PC-9 (cell line): ENCODE results near the gene SETD5. TPM values are rescaled to one million over a fixed set of nuclear protein-coding genes. Genes with fewer than 3 reads are reported as not detected.

Experiments used
- BruUV-seq: library from RNA; stranded (reverse); fragments of 400-500 nt; replicated peaks from 2 replicates; lab custom pipeline; 2021; lab: Mats Ljungman, UMichigan
- CTCF ChIA-PET: fragments of 300-600 bp; sonication (Branson Sonifier 250); formaldehyde crosslinking; loops from one replicate; lab custom pipeline; 2022; ENCODE audit warnings: antibody characterized with exemption; lab: Charles Lee
- POLR2A ChIA-PET: fragments of 300-600 bp; sonication (Branson Sonifier 250); formaldehyde crosslinking; loops from one replicate; lab custom pipeline; 2022; ENCODE audit warnings: antibody characterized with exemption; ENCODE audit not compliant: unreplicated experiment; lab: Charles Lee
- DNase-seq, 2 experiments: peaks; one replicate each; pipeline versions ENCODE4 v3.0.0 to v3.0.0-alpha.2; 2015 to 2022; ENCODE audit warnings: mixed read lengths in 1 of 2
- H2AFZ ChIP-seq: fragments of 200-600 bp; sonication (generic); 2 replicates; pipeline ENCODE4 v1.8.1; 2017; ENCODE audit warnings: antibody characterized with exemption
- H3F3A ChIP-seq: fragments of 200-600 bp; sonication (generic); 2 replicates; pipeline ENCODE4 v1.8.1; 2017; ENCODE audit warnings: antibody characterized with exemption, mild to moderate bottlenecking, low read depth; ENCODE audit not compliant: insufficient read depth
- H3K27ac ChIP-seq: fragments of 200-600 bp; sonication (generic); 2 replicates; pipeline ENCODE4 v1.6.1; 2016; ENCODE audit warnings: mixed run types
- H3K27me3 ChIP-seq: fragments of 200-600 bp; sonication (generic); 2 replicates; pipeline ENCODE4 v1.6.1; 2016; ENCODE audit warnings: low read depth, mixed run types; ENCODE audit not compliant: insufficient read depth
- H3K36me3 ChIP-seq: fragments of 200-600 bp; sonication (generic); 2 replicates; pipeline ENCODE4 v1.6.1; 2016; ENCODE audit warnings: low read depth, mixed run types
- H3K4me1 ChIP-seq: fragments of 200-600 bp; sonication (generic); replicated peaks from 2 replicates; pipeline ENCODE4 v1.6.1; 2016; ENCODE audit warnings: mixed run types; ENCODE audit not compliant: insufficient read depth
- H3K4me2 ChIP-seq: fragments of 200-600 bp; sonication (generic); 2 replicates; pipeline ENCODE4 v1.6.1; 2017; ENCODE audit warnings: mixed run types
- H3K4me3 ChIP-seq: fragments of 200-600 bp; sonication (generic); 2 replicates; pipeline ENCODE4 v1.6.1; 2016; ENCODE audit warnings: mixed run types
- H3K79me2 ChIP-seq: fragments of 200-600 bp; sonication (generic); 2 replicates; pipeline ENCODE4 v1.6.1; 2017; ENCODE audit warnings: low read depth, mixed run types
- H3K9me2 ChIP-seq: fragments of 200-600 bp; sonication (generic); 2 replicates; pipeline ENCODE4 v1.8.1; 2017; ENCODE audit warnings: mild to moderate bottlenecking; ENCODE audit not compliant: insufficient read depth
- H3K9me3 ChIP-seq: fragments of 200-600 bp; sonication (generic); 2 replicates; pipeline ENCODE4 v1.8.1; 2016; ENCODE audit warnings: low read depth; ENCODE audit not compliant: insufficient read depth
- H4K20me1 ChIP-seq: fragments of 200-600 bp; sonication (generic); 2 replicates; pipeline ENCODE4 v1.8.1; 2017; ENCODE audit not compliant: insufficient read depth
- EZH2 ChIP-seq: fragments of 200-600 bp; sonication (generic); IDR thresholded peaks from 2 replicates; pipeline ENCODE4 v1.8.0; 2017; ENCODE audit warnings: antibody characterized with exemption, low read depth
- intact Hi-C: fragments of 100-400 bp; cut with micrococcal nuclease; formaldehyde crosslinking; loops from one replicate; pipeline ENCODE4 v1.10.0; 2022; ENCODE audit not compliant: unreplicated experiment
- total RNA-seq: library from RNA; stranded (reverse); gene quantifications from 2 replicates; pipeline ENCODE4 v1.2.3, GENCODE V29; 2021
- TF ChIP-seq, protein P1 (sequence below): fragments of 200-600 bp; sonication (generic); conservative IDR thresholded peaks from 2 replicates; pipeline ENCODE4 v1.6.1; 2017; ENCODE audit warnings: mixed run types, antibody characterized with exemption, mild to moderate bottlenecking, moderate library complexity

SETD5 gene
- total RNA-seq, 1 experiment from 2014 or later = 140 TPM

DNA sequence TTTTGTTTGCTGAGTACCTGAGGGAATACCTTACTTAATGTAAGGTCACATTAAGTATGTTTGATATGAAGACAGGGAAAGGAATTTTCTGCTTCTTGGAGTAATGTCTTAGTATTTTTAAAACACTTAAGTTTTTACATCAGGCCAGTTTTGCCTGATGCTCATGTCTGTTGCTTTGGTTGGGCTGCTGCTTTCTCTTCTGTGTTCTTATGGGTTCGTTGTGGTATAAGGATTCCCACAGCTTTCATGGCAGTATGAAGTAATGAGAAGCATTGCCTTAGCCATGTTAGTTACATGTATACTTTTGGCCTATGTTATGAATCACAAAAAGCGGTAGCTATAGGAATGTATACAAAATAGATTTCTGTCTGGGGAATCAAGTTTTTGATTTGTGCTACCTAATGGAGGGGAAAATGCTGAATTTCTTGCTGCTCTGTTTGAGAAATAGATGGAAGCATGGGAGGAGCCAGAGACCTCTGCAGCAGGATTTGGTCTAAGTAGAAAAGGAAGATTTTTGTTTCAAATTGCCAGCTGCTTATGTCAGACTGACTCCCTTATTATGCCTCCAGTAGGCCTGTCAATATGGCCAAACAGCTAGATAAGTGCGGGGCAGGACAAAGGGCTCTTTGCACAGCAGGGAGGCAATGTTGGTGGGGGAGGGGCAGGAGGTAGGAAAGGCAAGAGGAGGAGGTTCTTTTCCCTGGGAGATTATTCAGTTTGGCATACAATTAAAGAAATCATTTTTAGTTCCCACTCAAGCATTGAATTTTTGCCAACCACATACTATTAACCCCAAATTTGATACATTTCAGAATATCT lies 5.2 kb downstream of the SETD5 start:
- Histone ChIP-seq H3K4me2 (peak overlapping the region; percentile 90), H3K27ac (no peak overlapping the region), H3F3A (peaks cover 30% of the 10 kb centered on the region), H3K27me3 (no peaks in the 10 kb centered on the region), H3K79me2 (peaks cover 100% of the 10 kb centered on the region), H4K20me1 (peaks cover 88% of the 10 kb centered on the region), H3K36me3 (0 out of 2 replicates have a peak, but pooled peaks cover 9% of the 10 kb centered on the region), H3K9me2 (no peaks in the 10 kb centered on the region), H3K4me1 (peaks cover 60% of the 10 kb centered on the region), H3K9me3 (no peaks in the 10 kb centered on the region), H2AFZ (no peak overlapping the region), H3K4me3 (peak overlapping the region; percentile 24; the same call in 1 of the 2 replicates)
- intact Hi-C loops = no loop called here
- no peak for TF ChIP-seq EZH2
- TF ChIP-seq, protein P1, sequence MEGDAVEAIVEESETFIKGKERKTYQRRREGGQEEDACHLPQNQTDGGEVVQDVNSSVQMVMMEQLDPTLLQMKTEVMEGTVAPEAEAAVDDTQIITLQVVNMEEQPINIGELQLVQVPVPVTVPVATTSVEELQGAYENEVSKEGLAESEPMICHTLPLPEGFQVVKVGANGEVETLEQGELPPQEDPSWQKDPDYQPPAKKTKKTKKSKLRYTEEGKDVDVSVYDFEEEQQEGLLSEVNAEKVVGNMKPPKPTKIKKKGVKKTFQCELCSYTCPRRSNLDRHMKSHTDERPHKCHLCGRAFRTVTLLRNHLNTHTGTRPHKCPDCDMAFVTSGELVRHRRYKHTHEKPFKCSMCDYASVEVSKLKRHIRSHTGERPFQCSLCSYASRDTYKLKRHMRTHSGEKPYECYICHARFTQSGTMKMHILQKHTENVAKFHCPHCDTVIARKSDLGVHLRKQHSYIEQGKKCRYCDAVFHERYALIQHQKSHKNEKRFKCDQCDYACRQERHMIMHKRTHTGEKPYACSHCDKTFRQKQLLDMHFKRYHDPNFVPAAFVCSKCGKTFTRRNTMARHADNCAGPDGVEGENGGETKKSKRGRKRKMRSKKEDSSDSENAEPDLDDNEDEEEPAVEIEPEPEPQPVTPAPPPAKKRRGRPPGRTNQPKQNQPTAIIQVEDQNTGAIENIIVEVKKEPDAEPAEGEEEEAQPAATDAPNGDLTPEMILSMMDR = no peak
- CTCF ChIA-PET = no interaction called here
- BruUV-seq = no TSS peak
- DNase-seq = no peak
- POLR2A ChIA-PET = interaction anchor here (0.6 kb wide), 1 partner anchor 23 kb away, joined by 11 read pairs; no protein-coding TSS in a partner anchor

DNA sequence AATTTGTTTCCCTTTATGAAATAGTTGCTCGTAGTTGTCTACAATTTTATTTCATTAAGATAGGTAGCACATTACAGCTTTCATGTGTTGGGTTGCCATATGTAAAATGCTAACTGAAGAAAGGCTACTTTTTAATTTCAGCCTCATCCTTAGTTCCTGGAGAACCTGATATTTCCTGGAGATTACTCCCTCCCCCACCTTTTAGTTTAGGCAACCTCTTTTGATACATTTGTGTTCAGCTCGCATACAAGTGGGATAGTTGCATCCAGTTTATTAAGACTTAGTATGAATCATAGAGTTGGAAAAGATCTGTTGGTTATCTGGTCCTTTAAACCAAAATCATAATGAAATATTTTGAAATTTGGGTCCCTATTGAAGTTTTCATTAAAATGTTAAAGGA lies 6.0 kb downstream of the SETD5 start:
- Histone ChIP-seq H3K36me3 (0 out of 2 replicates have a peak, but pooled peaks cover 9% of the 10 kb centered on the region), H2AFZ (no peak overlapping the region), H3K27me3 (no peaks in the 10 kb centered on the region), H4K20me1 (peaks cover 96% of the 10 kb centered on the region), H3K4me1 (peaks cover 60% of the 10 kb centered on the region), H3K4me3 (no peak overlapping the region), H3K79me2 (peaks cover 100% of the 10 kb centered on the region), H3K9me3 (no peaks in the 10 kb centered on the region), H3F3A (peaks cover 26% of the 10 kb centered on the region), H3K4me2 (peak overlapping the region; percentile 90), H3K9me2 (no peaks in the 10 kb centered on the region), H3K27ac (no peak overlapping the region)
- ChIA-PET POLR2A (interaction anchor here (0.6 kb wide), 1 partner anchor 22 kb away, joined by 11 read pairs; no protein-coding TSS in a partner anchor), CTCF (no interaction called here)
- TF ChIP-seq, protein P1 = no peak
- no peak for TF ChIP-seq EZH2
- DNase-seq = no peak
- intact Hi-C loops = no loop called here
- no TSS peak for BruUV-seq

DNA sequence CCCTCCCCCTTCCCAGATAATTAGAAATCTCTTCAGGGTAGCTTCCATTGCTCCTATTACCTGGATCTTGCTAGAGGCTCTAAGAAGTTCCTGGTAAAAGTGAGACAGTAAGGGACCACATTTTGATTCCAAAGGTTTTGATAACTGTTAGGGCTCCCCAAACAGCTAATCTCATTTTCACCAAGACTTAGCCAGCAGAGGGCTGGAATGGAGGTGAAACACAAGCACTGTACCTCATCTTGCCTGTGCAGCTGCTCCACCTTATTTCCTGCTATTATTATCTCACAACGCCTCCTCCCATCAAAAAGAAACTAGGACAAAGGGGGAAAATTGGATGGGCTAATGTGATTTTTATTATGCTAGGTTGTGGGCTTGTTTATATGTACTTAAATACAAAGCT lies 7.3 kb downstream of the SETD5 start:
- intact Hi-C loops = no loop called here
- Histone ChIP-seq H3K27me3 (no peaks in the 10 kb centered on the region), H2AFZ (no peak overlapping the region), H3K36me3 (peaks cover 15% of the 10 kb centered on the region; the same call in 1 of the 2 replicates), H3K9me2 (no peaks in the 10 kb centered on the region), H3K27ac (no peak overlapping the region), H3K4me1 (peaks cover 55% of the 10 kb centered on the region), H3K9me3 (0 out of 2 replicates have a peak, but pooled peaks cover 4% of the 10 kb centered on the region), H4K20me1 (peaks cover 99% of the 10 kb centered on the region), H3K4me3 (no peak overlapping the region), H3K79me2 (peaks cover 100% of the 10 kb centered on the region), H3F3A (peaks cover 22% of the 10 kb centered on the region), H3K4me2 (peak overlapping the region; percentile 31)
- DNase-seq = no peak
- ChIA-PET CTCF (no interaction called here), POLR2A (interaction anchor here (0.7 kb wide), 1 partner anchor 9 kb away, joined by 3 read pairs; no protein-coding TSS in a partner anchor)
- BruUV-seq = no TSS peak
- TF ChIP-seq EZH2 = no peak
- TF ChIP-seq, protein P1 = no peak
